Transverse colon (tissue), 4 donors: ENCODE data around the gene PRR7. TPM values are rescaled to one million over a fixed set of nuclear protein-coding genes. Genes with fewer than 3 reads are reported as not detected.
A peak's percentile ranks its signal among the peaks of the same experiment; 100 is the strongest.

Experiments used
- DNase-seq: peaks from one replicate; pipeline ENCODE4 v3.0.0-alpha.2; 2019
- H3K27ac ChIP-seq, 4 donors: fragments of 200-600 bp; sonication (generic); 2 replicates each; pipeline ENCODE4 v1.5.1; 2016 to 2018; ENCODE audit warnings: inconsistent platforms in 4 of 4
- H3K27me3 ChIP-seq: fragments of 200-600 bp; sonication (generic); 2 replicates; pipeline ENCODE4 v1.5.1; 2017; ENCODE audit warnings: inconsistent platforms
- H3K36me3 ChIP-seq, 4 donors: fragments of 200-600 bp; sonication (generic); 2 replicates each; pipeline ENCODE4 v1.5.1; 2017 to 2019; ENCODE audit warnings: inconsistent platforms in 4 of 4
- H3K4me1 ChIP-seq, 4 donors: fragments of 200-600 bp; sonication (generic); 2 replicates each; pipeline ENCODE4 v1.5.1; 2017 to 2020; ENCODE audit warnings: inconsistent platforms in 4 of 4
- H3K4me3 ChIP-seq, 4 donors: fragments of 200-600 bp; sonication (generic); 1 replicate in 1 of 4; 2 replicates in 3 of 4; pipeline versions ENCODE4 v1.5.1 to v1.6.1; 2017 to 2019; ENCODE audit warnings: inconsistent platforms in 4 of 4
- H3K9me3 ChIP-seq, 2 donors: fragments of 200-600 bp; sonication (generic); 2 replicates each; pipeline ENCODE4 v1.5.1; 2017 to 2019; ENCODE audit warnings: inconsistent platforms in 2 of 2
- CTCF ChIP-seq, 5 experiments: fragments of 200-600 bp in 3 of 5; fragments of 450-650 bp in 2 of 5; sonication (generic) in 3 of 5; IDR thresholded peaks; 1 replicate in 2 of 5; 2 replicates in 3 of 5; pipeline ENCODE4 v1.5.1; 2016 to 2017; ENCODE audit warnings: antibody characterized with exemption in 5 of 5, inconsistent platforms in 3 of 5, mild to moderate bottlenecking in 2 of 5, moderate library complexity in 1 of 5
- EP300 ChIP-seq: sonication (generic); formaldehyde crosslinking; IDR thresholded peaks from one replicate; pipeline ENCODE4 v1.6.1; 2017; ENCODE audit warnings: antibody characterized with exemption, low read depth
- POLR2A ChIP-seq: fragments of 450-650 bp; IDR thresholded peaks from one replicate; pipeline ENCODE4 v1.6.1; 2016; ENCODE audit warnings: antibody characterized with exemption, mild to moderate bottlenecking, moderate library complexity
- POLR2AphosphoS5 ChIP-seq, 3 donors: sonication (generic); formaldehyde crosslinking; IDR thresholded peaks; one replicate each; pipeline ENCODE4 v1.6.1; 2016; ENCODE audit warnings: antibody characterized with exemption in 3 of 3
- WGBS, 2 donors: methylation state at CpG; one replicate each; pipeline ENCODE4 v1.1.5; 2018; ENCODE audit warnings: low coverage in 1 of 2; 5-methylcytosine and 5-hydroxymethylcytosine counted together
- in situ Hi-C, 4 donors: fragments of 200-750 bp; cut with MboI; loops; one replicate each; pipeline versions ENCODE4 v1.15.0 to v1.15.1; 2017; ENCODE audit warnings: low sequenced_read_pairs in 3 of 4, low pct_ligation_motif_present in 1 of 4, low pct_unique_long_range_greater_than_20kb in 1 of 4
- intact Hi-C: fragments of 100-400 bp; cut with DNase I; formaldehyde crosslinking; loops from one replicate; pipeline ENCODE4 v1.15.1; 2023; ENCODE audit warnings: low total_unique reads
- total RNA-seq, 4 donors: library from RNA; depleted of rRNA; stranded (reverse); fragments of >200 nt; gene quantifications; one replicate each; pipeline ENCODE4 v1.1.0, GENCODE V29; 2016

The PRR7 gene
- total RNA-seq, 4 donors from 2014 or later = 2.1 to 5.0 (median 2.5) TPM; not detected in 1

DNA sequence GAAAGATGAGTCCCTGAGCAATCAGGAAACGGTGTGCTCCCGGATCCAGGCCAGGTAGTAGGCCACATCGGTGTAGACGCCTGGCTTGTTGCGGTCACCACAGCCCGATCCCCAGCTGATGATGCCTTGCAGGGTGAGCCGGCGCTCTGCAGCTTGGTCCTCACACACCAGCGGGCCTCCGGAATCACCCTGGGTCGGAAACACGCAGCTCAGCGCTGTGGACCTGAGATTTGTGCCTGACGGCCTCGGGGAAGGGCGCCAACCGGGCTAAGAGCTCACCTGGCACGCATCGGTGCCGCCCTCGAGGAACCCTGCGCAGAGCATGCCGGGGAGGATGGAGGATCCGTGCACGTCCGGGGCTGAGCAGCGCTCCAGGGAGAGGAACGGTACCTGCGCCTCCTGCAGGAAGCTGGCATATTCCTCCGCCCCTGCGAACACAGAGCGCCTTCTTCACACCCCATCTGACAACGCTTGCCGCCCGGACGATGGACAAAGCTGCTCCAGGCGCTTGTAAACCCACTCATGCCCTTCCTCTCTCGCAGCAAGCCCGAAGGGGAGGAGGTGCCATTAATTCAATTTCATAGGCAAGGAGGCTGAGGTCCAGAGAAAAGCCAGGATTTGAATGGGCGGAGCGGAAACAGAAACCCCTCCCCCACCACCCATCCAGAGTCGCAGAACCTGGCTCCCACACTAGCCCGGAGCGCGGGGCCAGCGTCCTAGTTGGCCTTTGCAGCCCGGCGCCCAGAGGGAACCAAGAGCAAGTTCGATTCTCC lies 44.2 kb upstream of the PRR7 start:
- Histone ChIP-seq H3K9me3 (no peaks in the 10 kb centered on the region), H3K36me3 (no peaks in the 10 kb centered on the region), H3K4me3 (peak overlapping the region in 3 of 4 donors; percentile 34 to 81 (median 60)), H3K27me3 (peaks cover 48% of the 10 kb centered on the region), H3K27ac (peak overlapping the region; percentile 61 to 86 (median 74)), H3K4me1 (peaks cover 20 to 50% (median 42%) of the 10 kb centered on the region in 4 donors)
- intact Hi-C loops (loop anchor here (2.0 kb wide), 2 partner anchors 44 to 52 kb away; partner anchors contain the start of gene PRR7), in situ Hi-C loops (no loop called here)
- TF ChIP-seq POLR2A (no peak), CTCF (IDR thresholded peaks at IDR 0.05) (peak; percentile 18 to 70 (median 41)), POLR2AphosphoS5 (IDR thresholded peaks at IDR 0.05) (peak; percentile 11 to 56 (median 30))
- WGBS, 2 donors = 12% methylated on average over 44 of the region's 49 CpGs; no CpG with 5 or more reads in 1 of the 2 donors
- peak; percentile 86 for DNase-seq

GRCh38 chr5:177403102-177403791 lies 43.4 kb upstream of the PRR7 start:
- no peak for TF ChIP-seq POLR2AphosphoS5 (IDR thresholded peaks at IDR 0.05)
- no peak for TF ChIP-seq EP300
- TF ChIP-seq POLR2A = no peak
- no peak for TF ChIP-seq CTCF (IDR thresholded peaks at IDR 0.05)
- Histone ChIP-seq H3K4me3 (peak overlapping the region in 3 of 4 donors; percentile 34 to 81 (median 60)), H3K9me3 (no peaks in the 10 kb centered on the region), H3K27ac (peak overlapping the region; percentile 61 to 86 (median 74)), H3K36me3 (no peaks in the 10 kb centered on the region), H3K27me3 (peaks cover 48% of the 10 kb centered on the region), H3K4me1 (peaks cover 20 to 50% (median 42%) of the 10 kb centered on the region in 4 donors)
- in situ Hi-C loops = no loop called here
- peak; percentile 58 for DNase-seq
- intact Hi-C loops = loop anchor here (2.0 kb wide), 2 partner anchors 44 to 52 kb away; partner anchors contain the start of gene PRR7
- 2% methylated on average over 49 of the region's 61 CpGs; no CpG with 5 or more reads in 1 of the 2 donors for WGBS, 2 donors

- H3K4me3 ChIP-seq = peak overlapping the region; percentile 2 to 81 (median 47)
- in situ Hi-C loops (no loop called here), intact Hi-C loops (loop anchor here (2.0 kb wide), 2 partner anchors 43 to 51 kb away; partner anchors contain the start of gene PRR7)
- peak overlapping the region; percentile 61 to 86 (median 74) for H3K27ac ChIP-seq
- peak; percentile 92 for DNase-seq
- 0% methylated on average over 53 of the region's 93 CpGs; no CpG with 5 or more reads in 1 of the 2 donors for WGBS, 2 donors
- H3K36me3 ChIP-seq = no peaks in the 10 kb centered on the region
- H3K4me1 ChIP-seq = peaks cover 20 to 50% (median 42%) of the 10 kb centered on the region in 4 donors
- H3K27me3 ChIP-seq = peaks cover 48% of the 10 kb centered on the region
- no peaks in the 10 kb centered on the region for H3K9me3 ChIP-seq
- TF ChIP-seq CTCF (IDR thresholded peaks at IDR 0.05) (peak; percentile 65 to 87 (median 68)), EP300 (no peak), POLR2A (no peak), POLR2AphosphoS5 (IDR thresholded peaks at IDR 0.05) (peak; percentile 14 to 47 (median 14))
These were observed 42.6 kb upstream of the PRR7 start for GRCh38 chr5:177403792-177404640.
